MM.1S (cell line): ENCODE results near the gene CHPF.

Experiments
- DNase-seq: peaks from one replicate; pipeline ENCODE4 v3.0.0-alpha.2; 2015
- H2AFZ ChIP-seq: fragments of 300-600 bp; sonication (generic); 2 replicates; pipeline ENCODE4 v1.6.0; 2016; ENCODE audit warnings: antibody characterized with exemption, low read length
- H3F3A ChIP-seq: fragments of 300-600 bp; sonication (generic); 2 replicates; pipeline ENCODE4 v1.6.1; 2016; ENCODE audit warnings: mild to moderate bottlenecking, antibody characterized with exemption, low read length, moderate library complexity, mixed read lengths; ENCODE audit not compliant: insufficient read depth
- H3K27ac ChIP-seq: fragments of 300-600 bp; sonication (generic); 2 replicates; pipeline ENCODE4 v1.5.1; 2016; ENCODE audit warnings: mild to moderate bottlenecking, low read length
- H3K27me3 ChIP-seq: fragments of 300-600 bp; sonication (generic); replicated peaks from 2 replicates; pipeline ENCODE4 v1.6.0; 2016; ENCODE audit warnings: low read length; ENCODE audit not compliant: insufficient read depth
- H3K36me3 ChIP-seq: fragments of 300-600 bp; sonication (generic); replicated peaks from 2 replicates; pipeline ENCODE4 v1.6.1; 2016; ENCODE audit warnings: mild to moderate bottlenecking, low read length, mixed read lengths; ENCODE audit not compliant: insufficient read depth
- H3K4me1 ChIP-seq: fragments of 300-600 bp; sonication (generic); 2 replicates; pipeline ENCODE4 v1.6.1; 2016; ENCODE audit warnings: low read length, mixed read lengths
- H3K4me2 ChIP-seq: fragments of 300-600 bp; sonication (generic); 2 replicates; pipeline ENCODE4 v1.6.0; 2016; ENCODE audit warnings: low read depth, low read length
- H3K4me3 ChIP-seq: fragments of 300-600 bp; sonication (generic); 2 replicates; pipeline ENCODE4 v1.5.1; 2016; ENCODE audit warnings: low read length, mixed read lengths
- H3K79me2 ChIP-seq: fragments of 300-600 bp; sonication (generic); 2 replicates; pipeline ENCODE4 v1.6.1; 2016; ENCODE audit warnings: mixed run types, low read length, mixed read lengths
- H3K9ac ChIP-seq: fragments of 300-600 bp; sonication (generic); 2 replicates; pipeline ENCODE4 v1.6.1; 2016; ENCODE audit warnings: low read length, mixed read lengths
- H3K9me2 ChIP-seq: fragments of 300-600 bp; sonication (generic); replicated peaks from 2 replicates; pipeline ENCODE4 v1.6.1; 2016; ENCODE audit warnings: mild to moderate bottlenecking, low read length, mixed read lengths; ENCODE audit not compliant: insufficient read depth
- H3K9me3 ChIP-seq: fragments of 300-600 bp; sonication (generic); replicated peaks from 2 replicates; pipeline ENCODE4 v1.6.1; 2016; ENCODE audit warnings: mild to moderate bottlenecking, low read length, mixed read lengths; ENCODE audit not compliant: insufficient read depth
- H4K20me1 ChIP-seq: fragments of 300-600 bp; sonication (generic); 2 replicates; pipeline ENCODE4 v1.6.1; 2016; ENCODE audit warnings: mild to moderate bottlenecking, low read length, moderate library complexity, mixed read lengths; ENCODE audit not compliant: insufficient read depth
- EZH2 ChIP-seq: fragments of 300-600 bp; sonication (generic); optimal IDR thresholded peaks from 2 replicates; pipeline ENCODE3; 2017; ENCODE audit warnings: low read depth, mild to moderate bottlenecking, antibody characterized with exemption, low read length, mixed read lengths
- EZH2phosphoT487 ChIP-seq: fragments of 300-600 bp; sonication (generic); IDR thresholded peaks from 2 replicates; pipeline ENCODE4 v1.6.1; 2018; ENCODE audit warnings: antibody characterized with exemption, low read length
- TF ChIP-seq, protein P1 (sequence below): fragments of 300-600 bp; sonication (generic); IDR thresholded peaks from 2 replicates; pipeline ENCODE4 v1.5.1; 2016; ENCODE audit warnings: antibody characterized with exemption, low read length, mixed read lengths

Gene CHPF

GRCh38 chr2:219531639-219532377, 11.8 kb downstream of the CHPF start:
- H3K36me3 ChIP-seq: no peaks in the 10 kb centered on the region
- H3K4me3 ChIP-seq: no peak overlapping the region
- H3K9me3 ChIP-seq: no peaks in the 10 kb centered on the region
- H3F3A ChIP-seq: no peaks in the 10 kb centered on the region
- H3K79me2 ChIP-seq: no peaks in the 10 kb centered on the region
- H3K27me3 ChIP-seq: peaks cover 62% of the 10 kb centered on the region
- no peaks in the 10 kb centered on the region for H3K9me2 ChIP-seq
- no peaks in the 10 kb centered on the region; the same call in 1 of the 2 replicates for H4K20me1 ChIP-seq
- no peak for DNase-seq
- no peak overlapping the region for H3K9ac ChIP-seq
- no peak overlapping the region for H3K27ac ChIP-seq
- no peak overlapping the region for H3K4me2 ChIP-seq
- no peak for TF ChIP-seq EZH2phosphoT487
- TF ChIP-seq EZH2: no peak
- TF ChIP-seq, protein P1, sequence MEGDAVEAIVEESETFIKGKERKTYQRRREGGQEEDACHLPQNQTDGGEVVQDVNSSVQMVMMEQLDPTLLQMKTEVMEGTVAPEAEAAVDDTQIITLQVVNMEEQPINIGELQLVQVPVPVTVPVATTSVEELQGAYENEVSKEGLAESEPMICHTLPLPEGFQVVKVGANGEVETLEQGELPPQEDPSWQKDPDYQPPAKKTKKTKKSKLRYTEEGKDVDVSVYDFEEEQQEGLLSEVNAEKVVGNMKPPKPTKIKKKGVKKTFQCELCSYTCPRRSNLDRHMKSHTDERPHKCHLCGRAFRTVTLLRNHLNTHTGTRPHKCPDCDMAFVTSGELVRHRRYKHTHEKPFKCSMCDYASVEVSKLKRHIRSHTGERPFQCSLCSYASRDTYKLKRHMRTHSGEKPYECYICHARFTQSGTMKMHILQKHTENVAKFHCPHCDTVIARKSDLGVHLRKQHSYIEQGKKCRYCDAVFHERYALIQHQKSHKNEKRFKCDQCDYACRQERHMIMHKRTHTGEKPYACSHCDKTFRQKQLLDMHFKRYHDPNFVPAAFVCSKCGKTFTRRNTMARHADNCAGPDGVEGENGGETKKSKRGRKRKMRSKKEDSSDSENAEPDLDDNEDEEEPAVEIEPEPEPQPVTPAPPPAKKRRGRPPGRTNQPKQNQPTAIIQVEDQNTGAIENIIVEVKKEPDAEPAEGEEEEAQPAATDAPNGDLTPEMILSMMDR: no peak
- H3K4me1 ChIP-seq: peaks cover 5% of the 10 kb centered on the region; the same call in 1 of the 2 replicates
- no peak overlapping the region for H2AFZ ChIP-seq

DNA sequence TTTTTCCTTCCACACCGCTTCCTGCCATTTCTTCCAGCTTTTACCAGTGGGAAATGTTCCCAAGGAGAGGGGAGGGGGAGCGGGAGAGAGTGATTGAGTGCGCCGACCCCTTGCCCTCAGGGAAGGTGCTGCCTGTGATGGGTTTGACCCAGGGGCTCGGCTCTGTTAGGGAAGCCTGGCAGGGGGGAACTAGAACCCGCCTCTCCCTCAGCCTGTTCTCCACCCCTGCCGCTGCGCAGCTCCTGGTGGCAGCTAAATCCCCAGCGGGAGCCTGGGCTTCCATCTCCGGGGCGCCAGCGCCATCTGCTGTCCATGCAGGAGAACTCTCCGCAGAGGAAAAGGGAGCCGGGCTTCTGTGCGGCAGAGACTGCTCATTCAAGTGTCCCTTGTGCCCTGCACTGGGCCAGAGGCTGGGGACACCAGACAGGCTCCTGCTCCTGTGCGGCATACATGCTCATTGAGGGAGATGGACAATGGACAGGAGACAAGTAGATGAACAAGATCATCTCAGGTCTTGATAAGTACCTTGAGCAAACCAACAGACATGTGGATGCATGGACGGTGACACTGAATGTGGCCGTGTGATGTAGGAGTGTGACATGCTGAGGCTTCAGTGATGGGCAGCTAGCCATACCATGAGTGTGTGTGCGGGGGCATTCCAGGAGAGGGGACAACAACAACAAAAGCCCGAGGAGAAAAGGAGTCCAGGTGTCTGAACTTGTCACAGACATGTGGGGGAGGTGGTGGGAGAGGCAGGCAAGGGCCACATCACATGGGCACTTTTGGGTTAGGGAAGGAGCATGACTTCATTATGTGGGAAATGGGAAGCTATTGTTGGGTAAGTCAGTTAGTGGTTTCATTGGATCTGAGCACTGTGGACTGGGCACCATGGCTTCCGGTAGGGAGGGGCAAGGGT, 13.3 kb downstream of the CHPF start:
- TF ChIP-seq EZH2phosphoT487 (no peak), EZH2 (no peak)
- TF ChIP-seq, protein P1: peak; percentile 92
- peaks cover 5% of the 10 kb centered on the region; the same call in 1 of the 2 replicates for H3K4me1 ChIP-seq
- no peaks in the 10 kb centered on the region for H3F3A ChIP-seq
- no peak overlapping the region for H3K4me2 ChIP-seq
- H3K79me2 ChIP-seq: no peaks in the 10 kb centered on the region
- H3K27ac ChIP-seq: no peak overlapping the region
- no peak overlapping the region for H3K4me3 ChIP-seq
- DNase-seq: peak; percentile 79
- H3K9me3 ChIP-seq: no peaks in the 10 kb centered on the region
- no peaks in the 10 kb centered on the region for H3K36me3 ChIP-seq
- H3K27me3 ChIP-seq: peaks cover 76% of the 10 kb centered on the region
- H3K9me2 ChIP-seq: no peaks in the 10 kb centered on the region
- no peak overlapping the region for H2AFZ ChIP-seq
- H3K9ac ChIP-seq: no peak overlapping the region
- no peaks in the 10 kb centered on the region; the same call in 1 of the 2 replicates for H4K20me1 ChIP-seq

GRCh38 chr2:219527472-219527871, 16.1 kb downstream of the CHPF start:
- no peak for TF ChIP-seq EZH2
- no peak for TF ChIP-seq EZH2phosphoT487
- TF ChIP-seq, protein P1: no peak
- Histone ChIP-seq H3K27me3 (peaks cover 95% of the 10 kb centered on the region), H3K9me3 (no peaks in the 10 kb centered on the region), H3K9ac (no peak overlapping the region), H3K4me1 (peaks cover 5% of the 10 kb centered on the region; the same call in 1 of the 2 replicates), H3K4me3 (no peak overlapping the region), H3K27ac (no peak overlapping the region), H4K20me1 (no peaks in the 10 kb centered on the region; the same call in 1 of the 2 replicates), H3K4me2 (0 out of 2 replicates have a peak overlapping the region, but pooled peaks have one; percentile 18), H2AFZ (no peak overlapping the region), H3F3A (no peaks in the 10 kb centered on the region), H3K9me2 (no peaks in the 10 kb centered on the region), H3K36me3 (no peaks in the 10 kb centered on the region), H3K79me2 (no peaks in the 10 kb centered on the region)
- DNase-seq: no peak
